ENCODE measurements around the gene DERL3. TPM values are rescaled to one million over a fixed set of nuclear protein-coding genes. Genes with fewer than 3 reads are reported as not detected.

The DERL3 gene
- total RNA-seq, 1 experiment from 2014 or later: 12.5 TPM

- TF ChIP-seq HMGXB4 (CRISPR knock-in tag; IDR thresholded peaks at IDR 0.05) (no peak), ATF2 (CRISPR knock-in tag; IDR thresholded peaks at IDR 0.05; ENCODE audit: borderline replicate concordance, low read depth) (no peak), HMGA2 (CRISPR knock-in tag; IDR thresholded peaks at IDR 0.05) (no peak), GTF2I (CRISPR knock-in tag; conservative IDR thresholded peaks at IDR 0.05) (no peak), ZNF121 (CRISPR knock-in tag; IDR thresholded peaks at IDR 0.05) (no peak), ZNF138 (CRISPR knock-in tag; conservative IDR thresholded peaks at IDR 0.05) (no peak), PRRX2 (CRISPR knock-in tag; IDR thresholded peaks at IDR 0.05) (no peak)
These were observed 38.2 kb downstream of the DERL3 start (continued) for GRCh38 chr22:23800297-23801237.

GRCh38 chr22:23796461-23796860 lies 42.3 kb downstream of the DERL3 start:
- CTCF ChIA-PET: no interaction called here
- Mint-ChIP-seq H3K4me1 (no peaks in the 10 kb centered on the region), H3K27ac (no peak overlapping the region), H3K27me3 (ENCODE audit: low read depth) (no peaks in the 10 kb centered on the region), H3K9me3 (peaks cover 7% of the 10 kb centered on the region; the same call in 1 of the 2 replicates), H3K4me3 (no peak overlapping the region), H3K36me3 (peaks cover 74% of the 10 kb centered on the region)
- no peak for ATAC-seq
- POLR2A ChIA-PET: no interaction called here
- TF ChIP-seq CREM (CRISPR knock-in tag; IDR thresholded peaks at IDR 0.05) (no peak), SP1 (CRISPR knock-in tag; conservative IDR thresholded peaks at IDR 0.05) (no peak), HMGA2 (CRISPR knock-in tag; IDR thresholded peaks at IDR 0.05) (no peak)
- DNase-seq (ENCODE audit: low spot score): no peak

GRCh38 chr22:23793326-23793725 lies 45.5 kb downstream of the DERL3 start:
- Mint-ChIP-seq H3K4me1 (peaks cover 16% of the 10 kb centered on the region), H3K4me3 (no peak overlapping the region), H3K27ac (0 out of 2 replicates have a peak overlapping the region, but pooled peaks have one; percentile 16), H3K36me3 (peaks cover 63% of the 10 kb centered on the region), H3K27me3 (ENCODE audit: low read depth) (no peaks in the 10 kb centered on the region), H3K9me3 (peaks cover 7% of the 10 kb centered on the region; the same call in 1 of the 2 replicates)
- DNase-seq (ENCODE audit: low spot score): no peak
- CTCF ChIA-PET: interaction anchor here (0.9 kb wide), 1 partner anchor 22 kb away, joined by 3 read pairs; no protein-coding TSS in a partner anchor
- POLR2A ChIA-PET: no interaction called here
- TF ChIP-seq CREM (CRISPR knock-in tag; IDR thresholded peaks at IDR 0.05) (no peak), RORB (CRISPR knock-in tag; IDR thresholded peaks at IDR 0.05) (no peak), ZNF532 (CRISPR knock-in tag; IDR thresholded peaks at IDR 0.05; ENCODE audit: borderline replicate concordance) (no peak), TP53 (CRISPR knock-in tag; IDR thresholded peaks at IDR 0.05) (no peak), FOXK1 (CRISPR knock-in tag; IDR thresholded peaks at IDR 0.05) (no peak), SP1 (CRISPR knock-in tag; conservative IDR thresholded peaks at IDR 0.05) (no peak), STAT6 (CRISPR knock-in tag; conservative IDR thresholded peaks at IDR 0.05; ENCODE audit: low read depth) (no peak), OVOL2 (CRISPR knock-in tag; IDR thresholded peaks at IDR 0.05; ENCODE audit: borderline replicate concordance) (no peak), ZMAT4 (CRISPR knock-in tag; IDR thresholded peaks at IDR 0.05) (no peak), ESRRA (CRISPR knock-in tag; IDR thresholded peaks at IDR 0.05; ENCODE audit: borderline replicate concordance) (no peak), PRRX2 (CRISPR knock-in tag; IDR thresholded peaks at IDR 0.05) (no peak)
- ATAC-seq: no peak

Data from WTC11 (cell line).